Measurements from ENCODE around the gene PTPN5. TPM values are rescaled to one million over a fixed set of nuclear protein-coding genes. Genes with fewer than 3 reads are reported as not detected.

The PTPN5 gene
- total RNA-seq, 1 donor, result not detected

- Histone ChIP-seq H3K36me3 (ENCODE audit: insufficient read depth, low read length) (no peaks in the 10 kb centered on the region), H3K27me3 (ENCODE audit: insufficient read depth, low read length) (no peaks in the 10 kb centered on the region), H4K20me1 (ENCODE audit: insufficient read depth, low read length) (no peaks in the 10 kb centered on the region), H2AFZ (ENCODE audit: low read length) (no peak overlapping the region), H3K4me1 (ENCODE audit: insufficient read depth, low read length) (no peaks in the 10 kb centered on the region), H3K27ac (ENCODE audit: low read depth, low read length) (no peak overlapping the region), H3K79me2 (ENCODE audit: insufficient read depth, low read length) (no peaks in the 10 kb centered on the region), H3K4me2 (ENCODE audit: insufficient read depth, low read length) (no peak overlapping the region), H3K9me3 (ENCODE audit: low read depth, low read length) (no peaks in the 10 kb centered on the region), H3K4me3 (ENCODE audit: insufficient read depth, low read length) (no peak overlapping the region)
- no peak for TF ChIP-seq CTCF (IDR thresholded peaks at IDR 0.05; ENCODE audit: extremely low read depth, low read depth, low read length)
- no peak for DNase-seq (ENCODE audit: insufficient read length, low spot score, missing footprints)
Measured at GRCh38 chr11:18731441-18731840, 60.2 kb downstream of the PTPN5 start.

- no peak for TF ChIP-seq CTCF (IDR thresholded peaks at IDR 0.05; ENCODE audit: extremely low read depth, low read depth, low read length)
- Histone ChIP-seq H3K4me2 (ENCODE audit: insufficient read depth, low read length) (no peak overlapping the region), H3K4me1 (ENCODE audit: insufficient read depth, low read length) (no peaks in the 10 kb centered on the region), H3K36me3 (ENCODE audit: insufficient read depth, low read length) (no peaks in the 10 kb centered on the region), H3K27ac (ENCODE audit: low read depth, low read length) (no peak overlapping the region), H3K79me2 (ENCODE audit: insufficient read depth, low read length) (no peaks in the 10 kb centered on the region), H3K27me3 (ENCODE audit: insufficient read depth, low read length) (no peaks in the 10 kb centered on the region), H3K9me3 (ENCODE audit: low read depth, low read length) (no peaks in the 10 kb centered on the region), H4K20me1 (ENCODE audit: insufficient read depth, low read length) (no peaks in the 10 kb centered on the region), H3K4me3 (ENCODE audit: insufficient read depth, low read length) (no peak overlapping the region), H2AFZ (ENCODE audit: low read length) (no peak overlapping the region)
- no peak for DNase-seq (ENCODE audit: insufficient read length, low spot score, missing footprints)
Measured at GRCh38 chr11:18730020-18730419, 61.6 kb downstream of the PTPN5 start.

GRCh38 chr11:18729426-18729825, 62.2 kb downstream of the PTPN5 start:
- H3K4me1 ChIP-seq (ENCODE audit: insufficient read depth, low read length), result no peaks in the 10 kb centered on the region
- DNase-seq (ENCODE audit: insufficient read length, low spot score, missing footprints), result no peak
- no peak overlapping the region for H3K4me2 ChIP-seq (ENCODE audit: insufficient read depth, low read length)
- H3K79me2 ChIP-seq (ENCODE audit: insufficient read depth, low read length), result no peaks in the 10 kb centered on the region
- no peaks in the 10 kb centered on the region for H3K9me3 ChIP-seq (ENCODE audit: low read depth, low read length)
- no peaks in the 10 kb centered on the region for H4K20me1 ChIP-seq (ENCODE audit: insufficient read depth, low read length)
- TF ChIP-seq CTCF (IDR thresholded peaks at IDR 0.05; ENCODE audit: extremely low read depth, low read depth, low read length), result no peak
- no peak overlapping the region for H2AFZ ChIP-seq (ENCODE audit: low read length)
- H3K27ac ChIP-seq (ENCODE audit: low read depth, low read length), result no peak overlapping the region
- H3K36me3 ChIP-seq (ENCODE audit: insufficient read depth, low read length), result no peaks in the 10 kb centered on the region
- no peak overlapping the region for H3K4me3 ChIP-seq (ENCODE audit: insufficient read depth, low read length)
- H3K27me3 ChIP-seq (ENCODE audit: insufficient read depth, low read length), result no peaks in the 10 kb centered on the region

GRCh38 chr11:18728658-18729057, 62.9 kb downstream of the PTPN5 start:
- H3K9me3 ChIP-seq (ENCODE audit: low read depth, low read length), result no peaks in the 10 kb centered on the region
- H3K27me3 ChIP-seq (ENCODE audit: insufficient read depth, low read length), result no peaks in the 10 kb centered on the region
- H3K4me2 ChIP-seq (ENCODE audit: insufficient read depth, low read length), result no peak overlapping the region
- H4K20me1 ChIP-seq (ENCODE audit: insufficient read depth, low read length), result no peaks in the 10 kb centered on the region
- H3K4me1 ChIP-seq (ENCODE audit: insufficient read depth, low read length), result no peaks in the 10 kb centered on the region
- TF ChIP-seq CTCF (IDR thresholded peaks at IDR 0.05; ENCODE audit: extremely low read depth, low read depth, low read length), result no peak
- H3K36me3 ChIP-seq (ENCODE audit: insufficient read depth, low read length), result no peaks in the 10 kb centered on the region
- no peak overlapping the region for H3K27ac ChIP-seq (ENCODE audit: low read depth, low read length)
- no peak for DNase-seq (ENCODE audit: insufficient read length, low spot score, missing footprints)
- H2AFZ ChIP-seq (ENCODE audit: low read length), result no peak overlapping the region
- no peak overlapping the region for H3K4me3 ChIP-seq (ENCODE audit: insufficient read depth, low read length)
- no peaks in the 10 kb centered on the region for H3K79me2 ChIP-seq (ENCODE audit: insufficient read depth, low read length)

Measured in osteoblast (primary cell).